IPS-18c (cell line): ENCODE measurements around the gene EBF3.

Source experiments
- H3K4me3 ChIP-seq: 2 replicates; pipeline ENCODE4 v1.7.0; 2013; ENCODE audit warnings: low read depth, mild to moderate bottlenecking, low read length, moderate library complexity; ENCODE audit not compliant: insufficient read depth
- H3K9me3 ChIP-seq: one replicate; pipeline ENCODE4 v1.6.1; 2013; ENCODE audit warnings: mild to moderate bottlenecking, low read length, moderate library complexity; ENCODE audit not compliant: control insufficient read depth, insufficient read depth

The EBF3 gene

GRCh38 chr10:129964611-129965424 is 744 bp upstream of the EBF3 start:
- H3K9me3 ChIP-seq, result peaks cover 6% of the 10 kb centered on the region
- peak overlapping the region; percentile 51; the same call in 1 of the 2 replicates for H3K4me3 ChIP-seq

GRCh38 chr10:129962872-129963640 is 1.0 kb downstream of the EBF3 start:
- Histone ChIP-seq H3K4me3 (peak overlapping the region; percentile 51; the same call in 1 of the 2 replicates), H3K9me3 (peaks cover 10% of the 10 kb centered on the region)

GRCh38 chr10:129962031-129962871 is 1.8 kb downstream of the EBF3 start:
- peaks cover 6% of the 10 kb centered on the region for H3K9me3 ChIP-seq
- no peak overlapping the region for H3K4me3 ChIP-seq

- Histone ChIP-seq H3K9me3 (peaks cover 6% of the 10 kb centered on the region), H3K4me3 (no peak overlapping the region)
Observed at GRCh38 chr10:129961157-129961701, 2.8 kb downstream of the EBF3 start.

GRCh38 chr10:129960481-129961156 is 3.5 kb downstream of the EBF3 start:
- Histone ChIP-seq H3K9me3 (peaks cover 6% of the 10 kb centered on the region), H3K4me3 (no peak overlapping the region)

DNA sequence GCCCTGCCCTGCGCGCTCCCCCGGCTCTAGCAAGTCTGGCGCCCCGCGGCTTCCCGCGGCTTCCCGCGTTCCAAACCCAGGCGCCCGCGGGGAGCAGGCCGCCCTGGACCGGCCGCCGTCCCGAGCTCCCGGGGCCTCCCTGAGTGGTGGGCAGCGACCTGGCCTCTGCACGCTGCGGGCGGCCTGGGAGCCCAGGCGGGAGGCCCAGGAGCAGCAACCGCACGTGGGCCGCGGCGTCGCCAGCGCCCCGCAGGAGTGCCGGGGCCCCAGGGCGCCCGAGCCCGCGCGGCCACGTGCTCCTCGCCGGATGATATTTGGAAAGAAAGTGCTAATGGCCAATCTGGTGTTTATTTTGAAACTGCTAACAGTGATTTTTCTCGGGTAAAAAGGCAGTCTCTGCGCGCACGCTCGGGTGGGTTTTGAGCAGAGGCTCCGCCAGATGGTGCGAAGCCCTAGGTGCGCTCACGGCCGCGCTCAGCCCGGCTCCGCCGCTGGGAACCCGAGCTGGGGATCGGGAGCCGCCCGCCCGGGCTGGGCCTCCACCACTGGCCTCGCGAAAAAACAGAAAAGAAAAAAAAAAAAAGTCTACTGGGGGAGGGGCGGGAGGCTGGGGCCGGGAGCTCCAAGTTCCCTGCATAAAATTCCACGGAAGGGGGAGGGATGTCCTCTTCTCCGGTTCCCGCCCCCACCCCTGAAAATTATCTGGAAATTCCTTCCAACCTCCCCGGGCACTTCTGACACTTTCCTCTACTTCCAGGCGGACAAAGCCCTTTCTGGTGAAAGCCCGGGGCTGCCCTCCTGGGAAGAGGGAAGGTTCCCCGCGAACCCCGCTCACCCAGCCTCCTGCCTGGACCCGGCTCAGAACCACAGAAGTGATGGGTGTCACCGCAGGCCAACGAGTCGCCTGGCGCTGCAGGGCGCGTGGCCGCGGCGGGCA is 4.3 kb downstream of the EBF3 start:
- peaks cover 6% of the 10 kb centered on the region for H3K9me3 ChIP-seq
- H3K4me3 ChIP-seq, result peak overlapping the region; percentile 42; the same call in 1 of the 2 replicates

- Histone ChIP-seq H3K9me3 (peaks cover 4% of the 10 kb centered on the region), H3K4me3 (peak overlapping the region; percentile 42)
Observed at GRCh38 chr10:129958629-129959543, 5.2 kb downstream of the EBF3 start.

DNA sequence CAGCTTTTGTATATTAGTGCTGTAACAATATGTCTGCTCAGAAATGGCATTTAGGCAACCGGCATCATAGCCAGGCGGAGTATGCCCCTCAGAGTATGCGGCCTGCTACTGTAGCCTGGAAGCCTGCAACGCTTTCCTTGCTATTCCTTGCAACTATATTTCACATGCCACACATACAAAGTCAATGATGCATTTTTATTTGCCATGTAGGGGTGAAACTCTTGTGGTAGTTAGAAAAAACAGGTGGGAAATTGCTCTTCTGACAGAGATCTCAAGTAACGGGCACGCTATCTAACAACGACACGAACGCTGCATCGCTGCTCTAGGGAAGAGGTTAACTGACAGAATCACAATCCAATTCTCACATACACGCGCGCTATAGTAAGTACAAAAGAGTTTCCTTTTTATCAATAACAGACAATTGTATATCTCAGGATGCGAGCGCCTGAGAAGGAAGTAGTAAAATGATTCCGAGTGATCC is 5.9 kb downstream of the EBF3 start:
- peak overlapping the region; percentile 42; the same call in 1 of the 2 replicates for H3K4me3 ChIP-seq
- H3K9me3 ChIP-seq, result peaks cover 4% of the 10 kb centered on the region

DNA sequence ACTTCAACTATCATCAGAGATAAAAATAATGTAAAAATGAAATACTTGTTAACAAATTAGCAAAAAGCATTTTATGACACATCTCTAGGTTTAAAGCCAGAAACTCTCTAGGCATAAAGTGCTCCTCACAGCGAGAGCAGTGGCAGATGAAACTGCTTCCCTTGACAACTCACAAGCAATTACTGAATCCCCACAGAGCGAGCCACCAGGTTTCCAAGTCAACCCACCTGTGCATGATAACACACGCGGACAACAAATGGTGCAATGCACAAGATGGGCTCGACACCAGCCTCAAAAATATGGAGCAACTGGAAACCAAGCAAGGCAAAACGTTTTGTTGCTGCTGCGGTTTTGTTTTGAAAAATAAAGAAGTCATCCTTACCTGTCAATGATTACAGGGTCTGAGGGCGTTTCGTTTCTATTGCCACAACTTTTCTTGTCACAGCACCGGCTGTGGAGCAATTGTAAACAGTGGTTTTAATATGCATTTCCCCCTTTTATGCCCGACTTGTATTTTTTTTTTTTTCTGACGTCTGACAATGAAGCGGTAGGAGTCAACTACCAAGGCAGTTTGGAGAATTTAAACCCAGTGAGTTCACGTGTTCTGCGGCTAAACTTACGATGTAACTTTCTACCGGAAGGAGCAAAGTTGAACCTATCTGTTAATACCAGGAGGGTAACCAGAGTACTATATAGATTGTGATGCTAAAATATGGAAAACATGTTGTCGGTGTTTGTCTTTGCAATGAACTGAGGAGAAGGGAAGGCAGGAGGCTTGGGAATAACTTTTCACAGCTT is 7.0 kb downstream of the EBF3 start:
- Histone ChIP-seq H3K9me3 (peaks cover 4% of the 10 kb centered on the region), H3K4me3 (no peak overlapping the region)

- H3K4me3 ChIP-seq, result no peak overlapping the region
Observed at GRCh38 chr10:129956286-129956670, 7.8 kb downstream of the EBF3 start.

GRCh38 chr10:129955601-129956285 is 8.3 kb downstream of the EBF3 start:
- H3K9me3 ChIP-seq, result peaks cover 4% of the 10 kb centered on the region
- no peak overlapping the region for H3K4me3 ChIP-seq

More at GRCh38 chr10:129956286-129956670, 7.8 kb downstream of the EBF3 start:
- H3K9me3 ChIP-seq, result peaks cover 4% of the 10 kb centered on the region

DNA sequence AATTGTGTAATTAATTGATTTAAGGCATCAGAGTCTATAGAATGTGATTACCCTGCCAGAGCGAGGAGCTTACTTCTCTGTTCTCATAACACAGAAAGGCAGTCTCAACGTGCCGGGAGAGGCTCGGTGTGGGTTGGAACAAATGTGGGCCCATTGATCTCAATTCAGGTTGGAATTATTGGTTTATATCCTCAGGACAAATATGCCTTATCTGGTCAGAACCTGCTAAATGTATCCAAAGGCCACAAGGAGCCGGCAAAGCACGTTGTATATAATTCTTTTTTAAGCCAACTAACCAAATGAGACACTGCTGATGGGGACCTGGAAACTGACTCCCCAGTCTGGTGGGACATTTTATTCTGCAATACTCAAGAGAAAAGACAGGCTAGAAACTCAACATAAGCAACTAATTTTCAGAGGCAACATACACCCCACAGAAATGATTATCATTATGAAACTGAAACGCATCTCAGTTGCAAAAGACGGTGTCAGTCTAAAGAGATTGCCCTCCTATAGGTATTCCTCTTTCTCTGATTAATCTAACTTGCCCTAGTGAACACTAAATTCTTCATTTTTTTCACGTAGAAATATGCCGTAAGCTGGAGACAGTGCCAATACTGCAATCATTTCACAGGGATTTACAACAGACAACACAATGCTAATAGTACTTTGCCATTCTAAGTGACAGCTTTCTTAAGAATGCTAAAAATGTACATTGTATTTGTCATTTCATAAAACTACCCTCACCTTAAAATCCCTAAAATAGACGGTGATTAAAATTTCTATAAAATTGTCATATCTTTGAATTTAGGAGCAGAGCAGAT is 9.4 kb downstream of the EBF3 start:
- H3K9me3 ChIP-seq, result peaks cover 4% of the 10 kb centered on the region
- no peak overlapping the region for H3K4me3 ChIP-seq
